Stimulated activated naive CD8-positive, alpha-beta T cell treated with anti-CD3 and anti-CD28 coated beads, Interleukin-15, Interleukin-2, amounts not matched to agents 100 ng/mL and 50 ng/mL, for 24 hours (primary cell): ENCODE measurements around the gene PROSER2.
"Not testable (repeated sequence)": the region's sequence is repeated elsewhere in the genome, so short reads cannot be mapped to it uniquely, and the experiment has no call there.

Experiments
- H3K27ac Mint-ChIP-seq: one replicate; pipeline ENCODE4 v1.8.0; 2021; ENCODE audit warnings: mild to moderate bottlenecking, mixed read lengths
- H3K27me3 Mint-ChIP-seq: one replicate; pipeline ENCODE4 v1.8.0; 2021; ENCODE audit warnings: mixed read lengths
- H3K36me3 Mint-ChIP-seq: one replicate; pipeline ENCODE4 v1.8.0; 2021; ENCODE audit warnings: low read depth, mixed read lengths
- H3K4me1 Mint-ChIP-seq: one replicate; pipeline ENCODE4 v1.8.0; 2021; ENCODE audit warnings: low read depth, mixed read lengths
- H3K4me3 Mint-ChIP-seq: one replicate; pipeline ENCODE4 v1.8.0; 2021; ENCODE audit warnings: mild to moderate bottlenecking, mixed read lengths
- H3K9me3 Mint-ChIP-seq: one replicate; pipeline ENCODE4 v1.8.0; 2021; ENCODE audit warnings: mixed read lengths

PROSER2 gene

DNA sequence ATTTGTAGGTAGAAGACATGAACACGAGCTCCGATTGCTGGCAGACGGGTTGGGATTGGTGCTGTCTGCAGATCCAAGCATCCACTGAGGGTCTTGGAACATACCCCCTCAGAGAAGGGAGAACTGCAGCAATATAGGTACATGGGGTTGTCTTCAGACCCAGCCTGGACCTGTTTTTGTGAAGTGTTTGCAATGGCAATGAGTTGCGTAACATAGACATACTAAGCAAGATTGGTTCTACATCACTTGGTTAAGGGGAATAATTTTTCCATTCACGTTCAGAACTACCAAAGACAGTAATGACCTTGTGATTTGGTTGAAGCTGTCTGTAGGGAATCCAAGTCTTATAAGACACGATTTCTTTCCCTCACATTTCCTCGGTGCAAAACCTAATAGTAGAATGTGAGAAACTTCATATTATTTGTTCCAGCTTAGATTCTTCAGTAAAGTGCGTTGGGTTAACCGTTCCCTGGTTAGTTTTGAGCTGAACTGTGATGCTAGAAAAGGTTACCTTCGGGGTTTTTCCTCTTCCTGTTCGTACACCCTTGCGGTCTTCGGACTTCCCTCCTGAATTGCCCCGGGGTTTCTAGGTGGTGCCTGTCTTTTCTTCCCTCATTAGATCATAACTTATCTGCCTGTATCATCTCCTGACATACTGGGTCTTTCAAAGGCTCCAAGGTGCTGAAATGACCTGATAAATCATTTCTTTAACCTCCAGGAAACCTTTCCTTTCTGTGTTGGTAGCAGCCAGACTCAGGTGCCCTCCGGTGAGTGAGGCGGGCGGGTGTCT, 14.4 kb downstream of the PROSER2 start:
- H3K4me1 Mint-ChIP-seq: peaks cover 3% of the 10 kb centered on the region
- H3K9me3 Mint-ChIP-seq: no peaks in the 10 kb centered on the region
- H3K27me3 Mint-ChIP-seq: peaks cover 4% of the 10 kb centered on the region
- no peaks in the 10 kb centered on the region for H3K36me3 Mint-ChIP-seq
- H3K27ac Mint-ChIP-seq: no peak overlapping the region
- H3K4me3 Mint-ChIP-seq: no peak overlapping the region

- no peak overlapping the region for H3K27ac Mint-ChIP-seq
- H3K4me1 Mint-ChIP-seq: peaks cover 3% of the 10 kb centered on the region
- no peak overlapping the region for H3K4me3 Mint-ChIP-seq
- H3K27me3 Mint-ChIP-seq: peaks cover 4% of the 10 kb centered on the region
- no peaks in the 10 kb centered on the region for H3K36me3 Mint-ChIP-seq
- H3K9me3 Mint-ChIP-seq: no peaks in the 10 kb centered on the region
Observed at GRCh38 chr10:11838298-11838852, 15.2 kb downstream of the PROSER2 start.

- Mint-ChIP-seq H3K4me1 (peaks cover 9% of the 10 kb centered on the region), H3K9me3 (no peaks in the 10 kb centered on the region), H3K36me3 (no peaks in the 10 kb centered on the region), H3K27ac (no peak overlapping the region), H3K4me3 (no peak overlapping the region), H3K27me3 (peaks cover 11% of the 10 kb centered on the region)
Observed at GRCh38 chr10:11841375-11841774, 18.2 kb downstream of the PROSER2 start.

DNA sequence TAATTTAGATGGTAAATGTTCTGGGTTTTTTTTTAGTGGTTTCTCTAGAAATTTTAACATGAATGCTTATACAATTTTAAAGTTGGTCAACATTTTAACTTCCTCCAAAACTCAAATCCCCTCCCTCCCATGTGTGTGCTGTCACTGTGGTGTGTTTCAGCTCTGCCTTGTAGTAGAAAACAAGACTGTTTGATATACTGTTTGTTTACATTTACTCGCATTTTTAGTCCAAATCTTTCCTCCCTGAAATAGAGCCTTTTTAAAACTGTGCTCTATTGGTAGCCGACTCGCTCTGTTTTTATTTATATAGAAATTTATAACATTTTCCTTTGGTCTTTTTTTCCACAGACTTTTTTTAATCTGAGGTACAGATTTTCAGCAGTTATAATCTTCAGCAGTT, 19.3 kb downstream of the PROSER2 start:
- peaks cover 7% of the 10 kb centered on the region for H3K4me1 Mint-ChIP-seq
- H3K9me3 Mint-ChIP-seq: no peaks in the 10 kb centered on the region
- peaks cover 12% of the 10 kb centered on the region for H3K27me3 Mint-ChIP-seq
- H3K27ac Mint-ChIP-seq: no peak overlapping the region
- no peak overlapping the region for H3K4me3 Mint-ChIP-seq
- H3K36me3 Mint-ChIP-seq: no peaks in the 10 kb centered on the region

DNA sequence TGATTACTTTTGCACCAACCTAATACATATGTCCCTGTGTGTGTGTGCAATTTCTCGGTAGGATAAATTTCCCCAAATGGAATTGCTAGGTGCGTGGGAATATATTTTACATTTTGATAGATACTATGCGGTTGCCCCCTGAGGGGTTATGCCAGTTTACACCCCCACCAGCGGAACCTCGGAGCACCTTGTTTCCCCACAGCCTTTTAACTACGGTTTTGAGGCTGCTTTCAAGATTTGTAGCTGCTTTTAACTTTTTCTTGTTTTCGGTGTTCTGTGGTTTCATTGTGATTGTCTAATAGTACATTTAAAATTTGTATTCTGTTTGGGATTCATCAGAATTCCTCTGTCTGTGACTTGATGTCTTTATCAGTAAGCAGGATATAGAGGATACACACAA, 22.0 kb downstream of the PROSER2 start:
- peaks cover 12% of the 10 kb centered on the region for H3K27me3 Mint-ChIP-seq
- no peaks in the 10 kb centered on the region for H3K9me3 Mint-ChIP-seq
- peaks cover 7% of the 10 kb centered on the region for H3K4me1 Mint-ChIP-seq
- H3K27ac Mint-ChIP-seq: no peak overlapping the region
- no peak overlapping the region for H3K4me3 Mint-ChIP-seq
- no peaks in the 10 kb centered on the region for H3K36me3 Mint-ChIP-seq

- H3K27me3 Mint-ChIP-seq: peaks cover 12% of the 10 kb centered on the region
Observed at GRCh38 chr10:11846542-11846941, 23.4 kb downstream of the PROSER2 start.

GRCh38 chr10:11849277-11849676, 26.1 kb downstream of the PROSER2 start:
- H3K36me3 Mint-ChIP-seq: no peaks in the 10 kb centered on the region
- H3K4me3 Mint-ChIP-seq: no peak overlapping the region
- H3K27me3 Mint-ChIP-seq: peaks cover 9% of the 10 kb centered on the region
- peaks cover 7% of the 10 kb centered on the region for H3K4me1 Mint-ChIP-seq
- no peaks in the 10 kb centered on the region for H3K9me3 Mint-ChIP-seq
- H3K27ac Mint-ChIP-seq: no peak overlapping the region

More at GRCh38 chr10:11846542-11846941, 23.4 kb downstream of the PROSER2 start:
- Mint-ChIP-seq H3K9me3 (no peaks in the 10 kb centered on the region), H3K4me1 (peaks cover 7% of the 10 kb centered on the region), H3K27ac (no peak overlapping the region), H3K4me3 (no peak overlapping the region), H3K36me3 (no peaks in the 10 kb centered on the region)

DNA sequence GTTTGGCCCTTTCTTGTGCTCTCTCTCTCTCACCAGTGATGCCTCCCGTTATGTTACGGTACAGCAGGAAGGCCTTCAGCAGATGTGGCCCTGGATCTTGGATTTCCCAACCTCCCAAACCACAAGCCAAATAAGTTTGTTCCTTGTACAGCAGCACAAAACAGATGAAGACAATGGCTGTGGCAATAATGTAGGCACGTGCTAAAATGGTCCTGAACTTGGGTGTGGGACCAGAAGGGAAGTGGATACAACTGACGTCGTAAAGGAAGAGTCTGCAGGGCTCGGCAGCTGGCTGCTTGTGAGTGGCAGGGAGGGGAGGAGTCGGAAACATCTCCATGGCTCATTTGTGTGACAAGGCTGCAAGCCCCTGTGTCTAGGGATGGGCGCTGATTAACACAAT, 26.8 kb downstream of the PROSER2 start:
- H3K27me3 Mint-ChIP-seq: peaks cover 8% of the 10 kb centered on the region
- H3K36me3 Mint-ChIP-seq: no peaks in the 10 kb centered on the region
- H3K4me1 Mint-ChIP-seq: peaks cover 7% of the 10 kb centered on the region
- no peak overlapping the region for H3K4me3 Mint-ChIP-seq
- H3K9me3 Mint-ChIP-seq: no peaks in the 10 kb centered on the region
- no peak overlapping the region for H3K27ac Mint-ChIP-seq

GRCh38 chr10:11851910-11852309, 28.8 kb downstream of the PROSER2 start:
- peaks cover 3% of the 10 kb centered on the region for H3K27me3 Mint-ChIP-seq
- no peaks in the 10 kb centered on the region for H3K36me3 Mint-ChIP-seq
- H3K4me3 Mint-ChIP-seq: no peak overlapping the region
- H3K9me3 Mint-ChIP-seq: no peaks in the 10 kb centered on the region
- H3K27ac Mint-ChIP-seq: no peak overlapping the region
- H3K4me1 Mint-ChIP-seq: no peaks in the 10 kb centered on the region

- H3K36me3 Mint-ChIP-seq, H3K4me1 Mint-ChIP-seq, H3K27me3 Mint-ChIP-seq, H3K27ac Mint-ChIP-seq, H3K9me3 Mint-ChIP-seq, H3K4me3 Mint-ChIP-seq: not testable (repeated sequence)
Observed at GRCh38 chr10:11852637-11853036, 29.5 kb downstream of the PROSER2 start.

DNA sequence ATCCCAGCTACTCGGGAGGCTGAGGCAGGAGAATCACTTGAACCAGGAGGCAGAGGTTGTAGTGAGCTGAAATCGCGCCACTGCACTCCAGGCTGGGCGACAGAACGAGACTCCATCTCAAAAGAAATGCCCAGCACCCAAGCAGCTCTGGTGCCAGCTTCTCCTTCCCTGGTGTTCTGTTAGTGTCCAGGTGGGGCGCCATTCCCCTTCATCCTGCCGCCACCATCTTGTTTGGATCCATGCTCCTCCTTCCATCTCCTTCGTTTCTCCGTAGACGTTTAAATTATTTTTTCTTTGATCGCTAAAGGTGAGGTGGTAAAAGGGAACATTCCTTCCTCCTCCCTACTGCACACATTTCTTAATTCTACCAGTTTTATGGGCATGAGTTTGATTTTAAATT, 30.3 kb downstream of the PROSER2 start:
- no peaks in the 10 kb centered on the region for H3K36me3 Mint-ChIP-seq
- H3K4me3 Mint-ChIP-seq: no peak overlapping the region
- H3K4me1 Mint-ChIP-seq: no peaks in the 10 kb centered on the region
- no peak overlapping the region for H3K27ac Mint-ChIP-seq
- peaks cover 3% of the 10 kb centered on the region for H3K27me3 Mint-ChIP-seq
- no peaks in the 10 kb centered on the region for H3K9me3 Mint-ChIP-seq

- no peaks in the 10 kb centered on the region for H3K36me3 Mint-ChIP-seq
- H3K9me3 Mint-ChIP-seq: no peaks in the 10 kb centered on the region
- no peak overlapping the region for H3K4me3 Mint-ChIP-seq
- no peaks in the 10 kb centered on the region for H3K4me1 Mint-ChIP-seq
- H3K27ac Mint-ChIP-seq: no peak overlapping the region
- peaks cover 3% of the 10 kb centered on the region for H3K27me3 Mint-ChIP-seq
Observed at GRCh38 chr10:11854301-11854700, 31.1 kb downstream of the PROSER2 start.

DNA sequence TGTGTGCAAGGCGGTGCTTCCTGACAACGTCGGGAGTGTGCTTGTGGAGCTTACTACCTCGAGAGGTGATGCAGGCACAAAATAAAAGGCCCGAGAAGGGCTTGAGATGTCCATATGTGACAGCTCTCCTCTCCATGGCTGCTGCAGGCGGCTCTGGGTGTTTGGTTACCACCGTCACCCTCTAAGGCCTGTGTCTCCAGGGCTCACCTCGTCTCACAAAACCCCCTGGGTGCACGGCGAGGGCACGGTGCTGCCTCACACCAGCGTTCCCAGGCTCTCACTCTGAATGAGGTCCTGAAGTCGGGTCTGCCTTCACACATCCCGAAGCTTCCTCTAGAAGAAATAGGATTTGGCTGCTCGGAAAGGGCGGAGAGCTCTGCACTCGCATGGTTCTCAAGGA, 32.9 kb downstream of the PROSER2 start:
- Mint-ChIP-seq H3K27ac (no peak overlapping the region), H3K4me1 (no peaks in the 10 kb centered on the region), H3K9me3 (no peaks in the 10 kb centered on the region), H3K4me3 (no peak overlapping the region), H3K36me3 (no peaks in the 10 kb centered on the region), H3K27me3 (peaks cover 3% of the 10 kb centered on the region)

DNA sequence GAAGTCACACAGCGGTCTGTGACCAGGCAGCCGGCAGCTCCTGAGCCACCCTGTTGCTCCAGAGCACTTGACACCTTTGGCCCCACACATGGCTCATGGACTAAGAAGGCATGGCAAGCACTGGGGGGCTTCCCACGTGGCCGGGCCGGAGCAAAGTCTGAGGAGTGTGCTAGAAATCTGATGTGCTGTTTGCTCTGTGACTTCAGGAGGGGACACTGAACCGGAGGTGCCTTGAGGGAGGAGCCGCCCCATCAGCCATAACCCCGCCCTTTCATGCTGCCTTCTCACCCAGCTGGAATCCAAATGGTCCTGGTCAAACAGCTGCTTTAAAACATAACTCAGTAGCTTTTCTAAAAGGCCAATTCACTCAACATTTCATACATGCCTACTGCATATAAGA, 33.5 kb downstream of the PROSER2 start:
- H3K27me3 Mint-ChIP-seq: peaks cover 3% of the 10 kb centered on the region
- H3K27ac Mint-ChIP-seq: no peak overlapping the region
- no peaks in the 10 kb centered on the region for H3K9me3 Mint-ChIP-seq
- no peaks in the 10 kb centered on the region for H3K36me3 Mint-ChIP-seq
- no peaks in the 10 kb centered on the region for H3K4me1 Mint-ChIP-seq
- H3K4me3 Mint-ChIP-seq: no peak overlapping the region

DNA sequence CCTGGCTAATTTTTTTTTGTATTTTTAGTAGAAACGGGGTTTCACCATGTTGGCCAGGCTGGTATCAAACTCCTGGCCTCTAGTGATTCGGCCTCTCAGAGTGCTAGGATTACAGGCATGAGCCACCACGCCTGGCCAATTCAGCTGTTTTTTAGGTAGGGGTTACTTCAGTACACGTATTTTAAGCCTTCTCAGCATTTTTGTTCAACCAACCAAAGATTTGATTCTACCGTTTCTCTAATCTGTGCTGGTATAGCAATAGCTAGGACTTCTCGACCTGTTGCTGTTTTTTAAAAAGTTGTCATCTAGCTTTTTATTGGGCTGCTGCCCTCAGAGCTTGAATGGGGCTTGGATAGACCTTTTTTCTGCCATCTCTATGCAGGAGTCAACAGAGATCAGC, 34.9 kb downstream of the PROSER2 start:
- H3K4me1 Mint-ChIP-seq: peaks cover 5% of the 10 kb centered on the region
- H3K9me3 Mint-ChIP-seq: no peaks in the 10 kb centered on the region
- H3K4me3 Mint-ChIP-seq: no peak overlapping the region
- H3K27ac Mint-ChIP-seq: no peak overlapping the region
- H3K36me3 Mint-ChIP-seq: no peaks in the 10 kb centered on the region
- H3K27me3 Mint-ChIP-seq: peaks cover 3% of the 10 kb centered on the region

DNA sequence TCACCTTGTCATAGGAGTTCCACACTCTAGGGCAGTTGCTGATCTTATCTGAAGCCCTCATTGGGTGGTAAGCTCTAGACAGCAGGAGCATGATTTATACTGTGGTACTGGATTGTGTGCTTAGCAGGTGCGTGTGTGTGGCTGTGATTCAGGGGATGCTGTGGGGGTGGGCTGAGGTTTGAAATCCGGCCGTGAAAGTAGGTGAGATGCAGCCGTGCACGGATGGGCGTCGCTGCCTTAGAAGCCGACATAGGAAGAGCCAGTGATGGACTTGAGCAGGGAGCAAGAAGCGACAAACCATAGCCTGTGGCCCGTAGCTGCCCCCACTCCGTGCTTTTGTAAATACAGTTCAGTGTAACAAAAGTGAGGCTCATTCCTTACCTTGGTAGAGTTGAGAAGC, 38.2 kb downstream of the PROSER2 start:
- Mint-ChIP-seq H3K27me3 (peaks cover 7% of the 10 kb centered on the region), H3K4me3 (no peak overlapping the region), H3K27ac (no peak overlapping the region)

More for the DNA sequence above, 38.2 kb downstream of the PROSER2 start:
- Mint-ChIP-seq H3K36me3 (no peaks in the 10 kb centered on the region), H3K4me1 (peaks cover 18% of the 10 kb centered on the region), H3K9me3 (no peaks in the 10 kb centered on the region)
